Measurements from ENCODE around the gene MYO15B.

DNA sequence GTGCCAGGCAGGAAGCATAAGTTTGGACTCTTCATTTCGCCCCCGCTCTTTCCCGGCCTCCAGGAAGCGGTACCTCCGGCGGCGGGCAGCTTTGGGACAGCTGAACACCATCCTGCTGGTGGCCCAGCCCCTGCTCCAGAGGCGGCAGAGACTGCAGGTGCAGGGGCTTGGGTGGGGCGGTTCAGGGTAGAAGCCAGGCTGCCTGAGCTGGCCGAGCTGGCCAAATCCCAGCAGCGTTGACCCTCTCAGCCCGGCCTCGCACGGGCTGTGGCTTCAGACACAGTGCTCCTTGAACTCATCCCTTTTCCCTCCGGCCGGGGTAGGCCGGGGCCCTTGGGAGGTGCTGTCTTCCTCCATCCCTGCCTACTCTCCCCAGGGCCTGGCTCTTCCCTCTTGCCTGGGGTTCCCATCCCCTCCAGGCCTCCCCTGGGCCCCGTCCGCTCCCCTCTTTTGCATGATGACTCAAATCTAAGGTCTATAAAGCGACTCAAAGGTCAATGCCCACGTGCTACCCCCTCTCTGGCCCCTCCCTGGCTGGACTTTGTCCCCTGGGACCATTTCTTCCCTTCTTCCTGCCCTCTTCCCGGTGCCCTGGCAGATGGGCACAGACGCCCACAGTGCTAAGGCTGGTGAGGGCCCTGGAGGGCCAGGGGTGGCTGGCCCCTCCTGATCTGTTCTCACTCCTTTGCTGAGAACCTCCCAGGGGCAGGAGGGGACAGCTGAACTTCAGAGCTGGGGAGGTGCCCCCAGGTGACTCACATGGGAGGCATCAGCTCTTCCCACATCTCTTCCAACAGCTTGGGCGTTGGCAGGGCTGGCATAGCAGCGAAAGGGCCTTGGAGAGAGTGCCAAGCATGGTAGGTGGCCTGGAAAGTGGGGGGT is 22.7 kb downstream of the MYO15B start:
- TF ChIP-seq CTCF (IDR thresholded peaks at IDR 0.05; ENCODE audit: low read length): no peak
- TF ChIP-seq EZH2 (optimal IDR thresholded peaks at IDR 0.05; ENCODE audit: low read depth, low read length): no peak

Data from MM.1S (cell line).